Mammary epithelial cell (primary cell): Measurements from ENCODE around the gene C3orf80.

ENCODE experiments used
- EZH2 ChIP-seq: IDR thresholded peaks from 2 replicates; pipeline ENCODE4 v1.6.1; 2012; ENCODE audit warnings: low read length, inconsistent platforms, borderline replicate concordance
- TF ChIP-seq, protein P1 (sequence below), 2 donors: IDR thresholded peaks in 1 of 2; conservative IDR thresholded peaks in 1 of 2; 2 replicates each; pipeline ENCODE4 v1.5.1; 2011 to 2012; ENCODE audit warnings: inconsistent platforms in 2 of 2, low read length in 2 of 2, mild to moderate bottlenecking in 2 of 2, control low read depth in 1 of 2, low read depth in 1 of 2; ENCODE audit not compliant: insufficient read depth in 1 of 2; ENCODE audit errors: extremely low read depth in 1 of 2

DNA sequence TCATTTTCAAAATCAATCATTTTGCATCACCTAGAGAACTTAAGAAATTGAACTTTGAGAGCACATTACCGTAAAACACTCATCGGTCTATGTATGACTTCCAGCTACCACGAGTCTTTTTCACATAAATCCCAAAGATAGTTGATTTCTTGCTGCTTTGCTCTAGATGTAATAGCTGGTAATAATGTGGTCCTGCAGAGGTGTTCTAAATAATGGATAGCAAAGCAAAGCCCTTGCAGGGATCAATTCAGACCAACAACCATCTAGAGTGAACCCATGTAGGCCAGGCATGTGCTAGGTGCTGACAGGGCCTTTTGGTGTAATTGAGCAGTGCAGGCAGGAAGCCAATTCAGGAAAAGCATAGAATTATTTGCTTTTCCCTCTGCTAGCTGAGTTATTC is 26.1 kb upstream of the C3orf80 start:
- no peak for TF ChIP-seq EZH2
- TF ChIP-seq, protein P1, sequence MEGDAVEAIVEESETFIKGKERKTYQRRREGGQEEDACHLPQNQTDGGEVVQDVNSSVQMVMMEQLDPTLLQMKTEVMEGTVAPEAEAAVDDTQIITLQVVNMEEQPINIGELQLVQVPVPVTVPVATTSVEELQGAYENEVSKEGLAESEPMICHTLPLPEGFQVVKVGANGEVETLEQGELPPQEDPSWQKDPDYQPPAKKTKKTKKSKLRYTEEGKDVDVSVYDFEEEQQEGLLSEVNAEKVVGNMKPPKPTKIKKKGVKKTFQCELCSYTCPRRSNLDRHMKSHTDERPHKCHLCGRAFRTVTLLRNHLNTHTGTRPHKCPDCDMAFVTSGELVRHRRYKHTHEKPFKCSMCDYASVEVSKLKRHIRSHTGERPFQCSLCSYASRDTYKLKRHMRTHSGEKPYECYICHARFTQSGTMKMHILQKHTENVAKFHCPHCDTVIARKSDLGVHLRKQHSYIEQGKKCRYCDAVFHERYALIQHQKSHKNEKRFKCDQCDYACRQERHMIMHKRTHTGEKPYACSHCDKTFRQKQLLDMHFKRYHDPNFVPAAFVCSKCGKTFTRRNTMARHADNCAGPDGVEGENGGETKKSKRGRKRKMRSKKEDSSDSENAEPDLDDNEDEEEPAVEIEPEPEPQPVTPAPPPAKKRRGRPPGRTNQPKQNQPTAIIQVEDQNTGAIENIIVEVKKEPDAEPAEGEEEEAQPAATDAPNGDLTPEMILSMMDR (conservative IDR thresholded peaks at IDR 0.05 in 1 of 2, IDR thresholded peaks at IDR 0.05 in 1 of 2; ENCODE audit: extremely low read depth in 1 of 2, insufficient read depth in 1 of 2, low read depth in 1 of 2, low read length in 2 of 2) = no peak
